DMS53 treated with DMSO at 0.1 percent for 48 hours (cell line): ENCODE results near the gene CDKN1C.

ENCODE experiments used
- DNase-seq: peaks from one replicate; lab custom pipeline; 2025; ENCODE audit not compliant: unreplicated experiment; lab: John Stamatoyannopoulos, UW

Gene CDKN1C

GRCh38 chr11:2870460-2870859 lies 15.1 kb downstream of the CDKN1C start:
- DNase-seq = no peak

GRCh38 chr11:2869561-2870427 lies 15.8 kb downstream of the CDKN1C start:
- no peak for DNase-seq

- DNase-seq = no peak
Measured at GRCh38 chr11:2869134-2869526, 16.4 kb downstream of the CDKN1C start.

- DNase-seq = no peak
Measured at GRCh38 chr11:2868506-2869133, 17.0 kb downstream of the CDKN1C start.

- no peak for DNase-seq
Measured at GRCh38 chr11:2867722-2868505, 17.7 kb downstream of the CDKN1C start.

- DNase-seq = no peak
Measured at GRCh38 chr11:2867142-2867541, 18.4 kb downstream of the CDKN1C start.

- no peak for DNase-seq
Measured at GRCh38 chr11:2865922-2866577, 19.5 kb downstream of the CDKN1C start.

- no peak for DNase-seq
Measured at GRCh38 chr11:2864901-2865300, 20.7 kb downstream of the CDKN1C start.

GRCh38 chr11:2863276-2863618 lies 22.3 kb downstream of the CDKN1C start:
- DNase-seq = no peak

GRCh38 chr11:2862395-2863275 lies 22.9 kb downstream of the CDKN1C start:
- DNase-seq = no peak

GRCh38 chr11:2860636-2861035 lies 24.9 kb downstream of the CDKN1C start:
- no peak for DNase-seq

- no peak for DNase-seq
Measured at GRCh38 chr11:2859699-2860037, 25.9 kb downstream of the CDKN1C start.

GRCh38 chr11:2858995-2859698 lies 26.4 kb downstream of the CDKN1C start:
- DNase-seq = no peak

GRCh38 chr11:2857918-2858317 lies 27.7 kb downstream of the CDKN1C start:
- DNase-seq = no peak

- no peak for DNase-seq
Measured at GRCh38 chr11:2857276-2857675, 28.3 kb downstream of the CDKN1C start.

GRCh38 chr11:2855162-2855561 lies 30.4 kb downstream of the CDKN1C start:
- DNase-seq = no peak

- no peak for DNase-seq
Measured at GRCh38 chr11:2853997-2854560, 31.5 kb downstream of the CDKN1C start.

GRCh38 chr11:2853401-2853800 lies 32.2 kb downstream of the CDKN1C start:
- DNase-seq = no peak

- DNase-seq = no peak
Measured at GRCh38 chr11:2849994-2850770, 35.4 kb downstream of the CDKN1C start.
